GM21717 (cell line): ENCODE data around the gene LRRC8C.
A peak's percentile ranks its signal among the peaks of the same experiment; 100 is the strongest.

ENCODE experiments used
- ATAC-seq: cut with Tn5 transposase; IDR thresholded peaks from one replicate; pipeline ENCODE4 v1.9.1; 2021; ENCODE audit warnings: mild to moderate bottlenecking, moderate library complexity; ENCODE audit not compliant: unreplicated experiment

Gene LRRC8C

GRCh38 chr1:89670163-89670562, 37.2 kb downstream of the LRRC8C start:
- ATAC-seq, result peak; percentile 94

- no peak for ATAC-seq
Measured at GRCh38 chr1:89670711-89671110, 37.8 kb downstream of the LRRC8C start.

GRCh38 chr1:89671775-89672488, 39.0 kb downstream of the LRRC8C start:
- ATAC-seq, result no peak

GRCh38 chr1:89672489-89673183, 39.7 kb downstream of the LRRC8C start:
- no peak for ATAC-seq

- ATAC-seq, result no peak
Measured at GRCh38 chr1:89673251-89673650, 40.3 kb downstream of the LRRC8C start.

GRCh38 chr1:89675677-89676076, 42.8 kb downstream of the LRRC8C start:
- no peak for ATAC-seq

- no peak for ATAC-seq
Measured at GRCh38 chr1:89681045-89681729, 48.3 kb downstream of the LRRC8C start.

GRCh38 chr1:89682611-89683010, 49.7 kb downstream of the LRRC8C start:
- ATAC-seq, result no peak

- ATAC-seq, result no peak
Measured at GRCh38 chr1:89685461-89685860, 52.5 kb downstream of the LRRC8C start.

GRCh38 chr1:89686520-89686919, 53.6 kb downstream of the LRRC8C start:
- no peak for ATAC-seq

- no peak for ATAC-seq
Measured at GRCh38 chr1:89687254-89687653, 54.3 kb downstream of the LRRC8C start.

GRCh38 chr1:89688607-89689006, 55.7 kb downstream of the LRRC8C start:
- no peak for ATAC-seq

- no peak for ATAC-seq
Measured at GRCh38 chr1:89689234-89689633, 56.3 kb downstream of the LRRC8C start.

- ATAC-seq, result no peak
Measured at GRCh38 chr1:89690595-89690994, 57.7 kb downstream of the LRRC8C start.

GRCh38 chr1:89692601-89693521, 59.9 kb downstream of the LRRC8C start:
- peak; percentile 59 for ATAC-seq

- no peak for ATAC-seq
Measured at GRCh38 chr1:89695847-89696246, 62.9 kb downstream of the LRRC8C start.

- ATAC-seq, result no peak
Measured at GRCh38 chr1:89697383-89697782, 64.5 kb downstream of the LRRC8C start.

GRCh38 chr1:89698020-89698560, 65.2 kb downstream of the LRRC8C start:
- no peak for ATAC-seq

GRCh38 chr1:89698624-89699023, 65.7 kb downstream of the LRRC8C start:
- no peak for ATAC-seq

- no peak for ATAC-seq
Measured at GRCh38 chr1:89699451-89699986, 66.6 kb downstream of the LRRC8C start.
